GM21619 (cell line): ENCODE measurements around the gene TSEN54.

ENCODE experiments used
- ATAC-seq: cut with Tn5 transposase; IDR thresholded peaks from one replicate; pipeline ENCODE4 v1.9.1; 2021; ENCODE audit not compliant: unreplicated experiment

TSEN54 gene

DNA sequence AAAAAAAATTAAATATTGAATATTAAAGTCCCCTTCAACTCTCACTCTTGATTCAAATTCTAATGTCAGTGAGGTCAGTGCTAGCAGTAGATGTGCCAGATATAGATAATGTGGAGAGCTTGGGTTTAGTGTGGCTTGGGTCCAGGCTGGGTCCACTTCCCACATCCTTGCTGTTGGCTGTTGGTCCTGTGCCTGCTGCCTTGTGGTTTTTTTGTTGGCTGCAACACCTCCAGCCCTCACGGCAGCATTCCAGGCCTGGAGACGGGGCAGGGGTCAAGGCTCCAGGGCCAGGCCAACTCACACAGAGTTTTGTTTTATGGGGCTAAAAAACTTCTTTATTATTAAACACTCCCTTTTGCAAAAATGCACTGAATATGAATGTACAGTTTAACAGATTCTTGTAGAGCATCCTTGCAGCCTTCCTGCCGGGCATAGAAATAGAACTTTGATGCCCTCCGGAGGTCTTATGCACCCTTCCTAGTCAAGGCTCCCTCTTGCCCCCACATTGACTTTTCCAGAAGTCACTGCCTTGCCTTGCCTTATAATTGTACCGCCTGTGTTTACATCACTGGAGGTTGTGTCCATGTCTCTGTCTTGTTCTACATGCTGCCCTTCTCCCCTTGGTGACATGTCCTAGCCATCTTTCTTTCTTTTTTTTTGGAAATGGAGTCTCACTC is 45.7 kb downstream of the TSEN54 start:
- ATAC-seq: no peak

DNA sequence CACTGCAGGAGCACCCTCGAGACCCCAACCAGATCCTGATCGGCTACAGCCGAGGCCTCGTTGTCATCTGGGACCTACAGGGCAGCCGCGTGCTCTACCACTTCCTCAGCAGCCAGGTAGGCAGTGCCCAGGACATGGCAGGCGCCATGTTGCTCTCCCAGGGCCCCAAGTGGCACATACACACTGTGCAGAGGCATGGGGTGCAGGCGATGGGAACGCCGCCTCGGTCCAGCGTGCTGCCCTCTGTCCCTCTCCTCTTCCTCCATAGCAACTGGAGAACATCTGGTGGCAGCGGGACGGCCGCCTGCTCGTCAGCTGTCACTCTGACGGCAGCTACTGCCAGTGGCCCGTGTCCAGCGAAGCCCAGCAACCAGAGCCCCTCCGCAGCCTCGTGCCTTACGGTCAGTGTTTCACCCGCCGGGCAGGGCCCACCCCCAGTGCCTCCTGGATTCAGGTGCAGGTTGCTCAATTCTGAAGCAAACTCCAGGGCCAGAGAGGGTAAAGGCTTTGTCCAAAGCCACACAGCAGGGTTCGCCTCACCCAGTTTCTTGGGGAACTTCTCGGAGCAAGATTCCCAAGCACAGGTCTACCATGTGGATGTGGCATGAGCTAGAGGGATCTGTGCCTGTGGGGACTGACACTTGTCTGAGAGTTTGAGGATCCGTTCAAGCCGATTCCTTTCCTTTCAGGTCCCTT is 46.9 kb downstream of the TSEN54 start:
- ATAC-seq: no peak

DNA sequence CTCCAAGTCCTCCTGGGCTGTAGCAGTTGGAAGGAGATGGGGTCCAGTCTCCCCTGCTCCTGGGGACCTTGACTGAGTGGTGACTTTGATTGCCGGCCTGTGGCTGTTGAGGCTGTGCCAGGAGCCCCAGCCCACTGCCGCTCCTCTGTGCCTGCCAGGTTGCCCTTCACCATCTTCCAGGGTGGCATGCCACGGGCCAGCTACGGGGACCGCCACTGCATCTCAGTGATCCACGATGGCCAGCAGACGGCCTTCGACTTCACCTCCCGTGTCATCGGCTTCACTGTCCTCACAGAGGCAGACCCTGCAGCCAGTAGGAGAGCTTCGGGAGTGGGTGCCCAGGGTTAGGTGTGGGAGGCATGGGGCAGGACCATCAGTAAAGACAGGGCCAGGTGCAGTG is 47.9 kb downstream of the TSEN54 start:
- no peak for ATAC-seq

DNA sequence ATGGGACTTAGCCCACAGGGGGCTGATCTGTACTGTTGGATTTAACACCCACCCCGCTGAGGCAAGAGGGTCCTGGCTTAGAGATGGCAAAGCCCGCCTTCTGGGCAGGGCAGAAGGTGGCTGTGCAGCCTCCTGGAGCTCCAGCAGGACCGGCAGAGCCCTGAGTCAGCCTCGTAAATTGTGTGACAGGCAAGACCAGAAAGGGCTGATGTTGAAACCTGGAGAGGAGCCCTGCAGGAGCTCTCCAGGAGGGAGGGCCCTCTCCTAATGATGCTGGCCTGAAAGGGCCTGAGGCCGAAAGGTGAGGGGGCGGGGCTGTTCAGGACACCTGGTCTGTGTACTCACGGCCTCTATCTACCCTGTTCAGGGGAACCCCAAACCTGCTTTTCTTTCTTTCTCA is 48.7 kb downstream of the TSEN54 start:
- no peak for ATAC-seq

DNA sequence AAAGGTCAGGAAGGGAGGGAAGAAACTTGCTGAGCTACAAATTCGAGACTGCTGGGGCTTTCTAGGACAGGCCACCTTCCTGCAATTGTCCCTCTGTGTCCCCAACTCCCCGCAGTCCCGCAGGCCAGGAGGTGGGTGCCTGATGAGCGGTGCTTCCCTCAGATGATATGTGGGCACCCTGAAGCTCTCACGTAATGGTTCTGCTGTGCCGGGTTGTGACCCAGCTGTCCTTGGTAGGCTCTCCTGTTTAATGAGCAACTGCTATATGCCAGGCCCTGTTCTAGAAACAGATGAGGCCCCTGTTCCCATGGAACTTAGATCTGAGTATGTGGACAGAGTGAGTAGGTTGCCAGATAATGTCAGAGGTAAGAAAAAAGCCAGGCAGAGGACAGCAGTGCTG is 49.3 kb downstream of the TSEN54 start:
- no peak for ATAC-seq

DNA sequence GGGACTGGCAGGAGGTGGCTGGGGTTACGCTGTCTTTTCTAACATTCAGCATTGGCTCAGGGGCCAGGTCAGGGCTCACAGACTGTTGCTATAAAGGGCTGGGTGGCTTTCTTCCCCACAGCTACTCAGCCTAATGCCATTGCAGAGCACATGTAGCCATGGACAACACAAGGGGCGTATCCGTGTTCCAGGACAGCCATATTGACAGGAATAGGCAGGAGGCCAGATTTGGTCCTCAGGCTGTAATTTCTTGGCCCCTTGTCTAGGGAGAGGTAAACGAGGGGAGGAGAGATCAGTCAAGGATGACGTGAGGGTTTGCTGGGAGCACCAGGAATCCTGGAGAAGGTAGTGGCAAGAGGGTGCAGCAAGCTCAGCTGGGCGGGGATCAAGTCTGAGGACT is 50.1 kb downstream of the TSEN54 start:
- ATAC-seq: no peak

DNA sequence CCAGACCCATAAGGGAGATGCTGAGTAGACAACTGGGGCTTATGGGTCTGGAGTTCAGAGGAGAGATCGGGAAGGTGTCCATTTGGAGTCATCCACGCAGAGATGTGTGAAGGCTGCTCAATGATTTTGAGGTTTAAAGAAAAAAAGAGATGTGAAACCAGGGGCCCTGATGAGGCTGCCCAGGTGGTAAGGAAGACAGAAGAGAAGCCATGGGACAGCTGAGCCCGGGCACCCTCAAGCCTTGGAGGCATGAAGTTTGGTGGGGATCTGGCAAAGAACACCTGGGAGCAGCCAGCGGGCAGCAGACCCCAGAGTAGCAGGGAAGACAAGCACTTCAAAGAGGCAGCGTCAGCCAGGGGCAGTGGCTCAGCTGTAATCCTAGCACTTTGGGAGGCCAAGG is 50.5 kb downstream of the TSEN54 start:
- no peak for ATAC-seq

DNA sequence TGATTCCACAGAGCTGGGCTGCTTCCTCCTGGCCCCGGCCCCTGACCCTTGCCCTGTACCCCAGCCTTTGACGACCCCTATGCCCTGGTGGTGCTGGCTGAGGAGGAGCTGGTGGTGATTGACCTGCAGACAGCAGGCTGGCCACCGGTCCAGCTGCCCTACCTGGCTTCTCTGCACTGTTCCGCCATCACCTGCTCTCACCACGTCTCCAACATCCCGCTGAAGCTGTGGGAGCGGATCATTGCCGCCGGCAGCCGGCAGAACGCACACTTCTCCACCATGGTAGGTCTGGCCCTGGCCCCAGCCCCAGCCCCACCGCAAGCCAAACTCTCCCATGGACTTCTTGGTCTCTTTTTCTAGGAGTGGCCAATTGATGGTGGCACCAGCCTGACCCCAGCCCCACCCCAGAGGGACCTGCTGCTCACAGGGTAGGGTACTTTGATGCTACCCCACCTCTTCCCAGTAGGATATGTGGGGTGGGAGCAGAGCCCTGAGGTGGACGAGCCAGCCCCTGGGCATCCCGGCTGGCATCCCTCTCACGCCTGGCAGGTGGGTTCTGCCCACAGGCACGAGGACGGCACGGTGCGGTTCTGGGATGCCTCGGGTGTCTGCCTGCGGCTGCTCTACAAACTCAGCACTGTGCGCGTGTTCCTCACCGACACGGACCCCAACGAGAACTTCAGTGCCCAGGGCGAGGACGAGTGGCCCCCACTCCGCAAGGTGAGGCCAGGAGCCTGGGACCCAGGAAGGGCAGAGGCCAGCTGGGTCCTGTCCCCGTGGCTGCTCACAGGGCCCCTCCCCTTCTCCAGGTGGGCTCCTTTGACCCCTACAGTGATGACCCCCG is 52.3 kb downstream of the TSEN54 start:
- ATAC-seq: no peak

DNA sequence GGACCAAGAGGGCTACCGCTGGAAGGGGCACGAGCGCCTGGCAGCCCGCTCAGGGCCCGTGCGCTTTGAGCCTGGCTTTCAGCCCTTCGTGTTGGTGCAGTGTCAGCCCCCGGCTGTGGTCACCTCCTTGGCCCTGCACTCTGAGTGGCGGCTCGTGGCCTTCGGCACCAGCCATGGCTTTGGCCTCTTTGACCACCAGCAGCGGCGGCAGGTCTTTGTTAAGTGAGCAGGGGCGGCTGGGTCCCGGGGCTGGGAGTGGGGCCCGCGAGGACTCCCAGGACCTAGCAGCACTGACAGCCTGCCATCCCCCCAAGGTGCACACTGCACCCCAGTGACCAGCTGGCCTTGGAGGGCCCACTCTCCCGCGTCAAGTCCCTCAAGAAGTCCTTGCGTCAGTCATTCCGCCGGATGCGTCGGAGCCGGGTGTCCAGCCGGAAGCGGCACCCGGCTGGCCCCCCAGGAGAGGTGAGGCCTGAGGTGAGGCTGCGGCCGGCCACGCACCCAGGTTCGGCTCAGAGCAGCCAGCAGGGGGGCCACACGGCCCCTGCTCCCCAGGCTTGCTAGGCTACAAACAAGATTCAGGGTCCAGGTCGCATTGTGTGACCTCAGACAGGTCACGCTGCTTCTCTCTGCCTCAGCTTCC is 53.8 kb downstream of the TSEN54 start:
- no peak for ATAC-seq

DNA sequence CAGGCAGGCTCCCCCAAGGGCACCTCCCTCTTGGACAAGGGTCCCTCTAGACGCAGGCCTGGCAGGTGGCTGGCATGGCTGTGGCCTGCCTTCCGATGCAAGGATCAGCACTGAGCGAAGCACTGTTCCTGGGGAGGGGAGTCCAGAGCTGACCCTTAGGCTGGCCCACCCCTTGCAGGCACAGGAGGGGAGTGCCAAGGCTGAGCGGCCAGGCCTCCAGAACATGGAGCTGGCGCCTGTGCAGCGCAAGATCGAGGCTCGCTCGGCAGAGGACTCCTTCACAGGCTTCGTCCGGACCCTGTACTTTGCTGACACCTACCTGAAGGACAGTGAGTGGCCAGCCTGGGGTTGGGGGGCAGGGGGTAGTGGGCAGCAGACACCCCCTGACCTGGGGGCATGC is 54.4 kb downstream of the TSEN54 start:
- no peak for ATAC-seq

DNA sequence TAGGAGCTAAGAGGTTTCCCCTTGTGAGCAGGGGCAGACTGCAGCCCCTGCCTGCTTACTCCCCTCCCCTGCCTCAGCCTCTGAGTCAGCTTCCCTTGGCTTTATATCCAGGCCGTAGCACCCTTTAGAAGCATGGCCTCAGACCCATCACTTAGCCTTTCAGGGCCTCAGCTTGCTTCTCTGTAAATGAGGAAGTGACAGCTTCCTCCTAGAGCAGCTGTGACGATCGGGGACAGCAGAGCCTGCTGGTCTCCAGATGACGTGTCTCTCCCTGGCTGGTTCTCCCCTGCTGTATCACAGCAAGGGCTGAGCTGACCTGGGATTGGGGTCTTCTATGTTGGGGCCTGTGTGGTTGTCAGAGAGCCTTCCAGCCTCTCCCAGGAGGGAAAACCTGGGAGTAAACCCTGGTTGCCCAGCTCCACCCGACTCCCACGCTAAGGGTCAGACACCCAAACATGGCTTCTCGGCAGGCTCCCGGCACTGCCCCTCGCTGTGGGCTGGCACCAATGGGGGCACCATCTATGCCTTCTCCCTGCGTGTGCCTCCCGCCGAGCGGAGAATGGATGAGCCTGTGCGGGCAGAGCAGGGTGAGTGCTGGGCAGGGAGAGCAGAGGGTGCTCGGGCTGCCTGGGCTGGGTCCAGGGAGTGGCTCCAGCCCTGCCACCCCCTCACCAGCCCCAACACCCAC is 55.0 kb downstream of the TSEN54 start:
- no peak for ATAC-seq

DNA sequence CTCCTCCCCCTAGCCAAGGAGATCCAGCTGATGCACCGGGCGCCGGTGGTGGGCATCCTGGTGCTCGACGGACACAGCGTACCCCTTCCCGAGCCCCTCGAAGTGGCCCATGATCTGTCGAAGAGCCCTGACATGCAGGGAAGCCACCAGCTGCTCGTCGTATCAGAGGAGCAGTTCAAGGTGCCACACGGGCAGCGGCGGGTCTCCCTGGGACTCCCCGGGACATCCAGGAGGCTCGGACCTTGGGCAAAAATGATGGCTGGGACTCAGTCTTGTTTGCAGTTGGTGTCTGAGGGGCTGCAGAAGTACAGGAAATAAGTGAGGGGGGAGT is 55.5 kb downstream of the TSEN54 start:
- ATAC-seq: no peak

DNA sequence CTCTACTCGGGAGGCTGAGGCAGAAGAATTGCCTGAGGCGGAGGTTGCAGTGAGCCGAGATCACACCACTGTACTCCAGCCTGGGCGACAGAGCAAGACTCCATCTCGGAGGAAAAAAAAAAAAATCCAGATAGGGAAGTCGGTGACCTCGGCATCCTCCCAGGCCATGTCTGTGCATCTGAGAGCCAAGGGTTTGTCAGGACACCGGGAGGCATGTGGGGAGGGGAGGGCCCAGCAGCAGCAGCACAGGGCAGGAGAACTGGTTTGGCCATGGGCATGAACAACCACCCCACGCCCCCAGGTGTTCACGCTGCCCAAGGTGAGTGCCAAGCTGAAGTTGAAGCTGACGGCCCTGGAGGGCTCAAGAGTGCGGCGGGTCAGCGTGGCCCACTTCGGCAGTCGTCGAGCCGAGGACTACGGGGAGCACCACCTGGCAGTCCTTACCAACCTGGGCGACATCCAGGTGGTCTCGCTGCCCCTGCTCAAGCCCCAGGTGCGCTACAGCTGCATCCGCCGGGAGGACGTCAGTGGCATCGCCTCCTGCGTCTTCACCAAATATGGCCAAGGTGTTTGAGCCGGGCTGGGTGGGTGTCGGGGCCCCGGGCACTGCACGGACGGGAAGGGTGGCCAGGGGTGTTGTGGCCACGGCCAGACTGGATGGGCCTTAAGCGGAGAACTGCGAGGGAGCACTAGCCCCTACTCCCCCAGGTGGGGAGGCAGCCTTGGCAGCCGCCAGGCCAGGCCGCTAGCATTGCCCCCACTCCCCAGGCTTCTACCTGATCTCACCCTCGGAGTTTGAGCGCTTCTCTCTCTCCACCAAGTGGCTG is 56.6 kb downstream of the TSEN54 start:
- ATAC-seq: no peak

DNA sequence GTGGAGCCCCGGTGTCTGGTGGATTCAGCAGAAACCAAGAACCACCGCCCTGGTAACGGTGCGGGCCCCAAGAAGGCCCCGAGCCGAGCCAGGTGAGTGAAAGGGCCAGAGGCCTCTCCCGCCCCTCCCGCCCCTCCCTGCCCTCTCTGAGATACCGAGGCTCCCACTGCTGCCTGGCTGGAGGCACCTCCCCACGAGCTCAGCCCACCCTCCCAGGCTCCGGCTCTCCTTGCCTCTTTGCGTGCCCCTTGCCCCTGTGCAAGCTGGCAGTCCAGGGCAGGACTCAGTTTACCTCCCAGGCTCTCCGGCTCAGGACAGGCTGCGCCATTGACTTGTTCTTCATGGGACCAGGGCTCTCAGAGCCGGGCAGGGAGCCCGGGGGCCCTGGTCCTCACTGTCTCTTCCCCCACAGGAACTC is 57.2 kb downstream of the TSEN54 start:
- no peak for ATAC-seq

DNA sequence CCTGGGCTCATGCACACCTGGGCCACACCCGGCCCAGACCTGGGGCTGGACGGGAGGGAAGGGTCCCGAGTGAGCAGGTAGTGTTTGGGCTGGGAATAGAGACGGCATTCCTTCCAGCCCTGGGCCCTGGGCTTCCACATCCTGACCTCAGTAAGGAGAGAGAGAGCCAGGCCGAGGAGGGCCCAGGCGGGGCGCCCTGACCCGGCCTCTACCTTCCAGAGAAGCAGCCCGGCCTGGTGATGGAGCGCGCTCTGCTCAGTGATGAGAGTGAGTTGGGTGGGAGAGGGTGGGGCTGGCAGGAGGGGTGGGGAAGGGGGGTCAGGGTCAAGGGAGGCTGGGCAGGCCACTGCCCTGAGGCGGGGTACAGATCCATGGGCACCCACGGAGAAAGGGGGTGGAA is 57.7 kb downstream of the TSEN54 start:
- ATAC-seq: no peak
